ENCODE data around the gene ADORA1. TPM values are rescaled to one million over a fixed set of nuclear protein-coding genes. Genes with fewer than 3 reads are reported as not detected.

The ADORA1 gene
- total RNA-seq, 2 experiments from 2014 or later, result not detected

DNA sequence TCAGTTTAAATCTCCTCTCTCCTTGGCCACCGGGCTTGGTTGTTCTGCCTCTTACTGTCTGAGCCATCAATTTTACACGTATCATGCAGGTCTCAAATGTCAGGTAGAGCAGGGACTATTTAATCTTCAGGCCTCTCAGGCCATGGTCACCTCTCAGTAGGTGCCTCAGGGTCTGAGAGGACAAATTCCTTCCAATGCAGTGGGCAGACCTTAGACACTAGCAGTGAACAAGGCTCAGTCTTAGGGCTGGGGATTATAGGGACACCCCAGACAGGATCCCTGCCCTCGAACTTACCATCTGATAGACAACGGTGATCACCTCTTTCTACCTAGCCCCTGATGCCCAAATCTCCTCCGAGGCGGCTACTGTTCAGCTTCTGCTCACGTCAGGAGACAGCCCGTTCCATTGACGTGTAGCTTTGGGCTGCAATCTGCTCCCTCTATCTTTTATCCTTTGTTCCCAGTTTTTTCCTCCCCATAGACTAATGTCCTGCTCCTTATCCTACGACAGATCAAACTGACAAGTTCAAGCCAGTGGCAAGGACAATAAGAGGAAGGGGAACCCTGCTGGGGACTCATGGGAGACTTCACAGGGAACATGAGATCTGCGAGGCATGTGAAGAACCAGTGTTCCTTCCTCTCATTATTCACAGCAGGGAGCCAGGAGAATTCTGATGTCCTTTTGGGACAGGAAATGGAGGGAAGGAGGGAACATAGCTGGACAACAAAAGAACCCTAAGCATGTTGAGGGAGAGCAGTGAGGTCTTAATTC, 40.3 kb upstream of the ADORA1 start:
- no peak overlapping the region for H3K4me2 ChIP-seq (ENCODE audit: low read length)
- no peaks in the 10 kb centered on the region for H3K9me2 ChIP-seq (ENCODE audit: insufficient read depth, low read length)
- no peaks in the 10 kb centered on the region for H3K79me2 ChIP-seq (ENCODE audit: insufficient read depth, low read depth, low read length)
- CTCF ChIA-PET (ENCODE audit: unreplicated experiment), result no interaction called here
- BruUV-seq (replicated peaks), result no TSS peak
- H3K9me3 ChIP-seq (ENCODE audit: low read length), result no peaks in the 10 kb centered on the region
- H3K4me3 ChIP-seq (ENCODE audit: low read depth, low read length, poor library complexity, severe bottlenecking), result no peak overlapping the region
- H4K20me1 ChIP-seq (ENCODE audit: insufficient read depth, low read length), result no peaks in the 10 kb centered on the region
- H3K4me1 ChIP-seq (ENCODE audit: insufficient read depth, low read length, poor library complexity, severe bottlenecking), result no peaks in the 10 kb centered on the region
- POLR2A ChIA-PET, result no interaction called here
- no peak overlapping the region for H2AFZ ChIP-seq (ENCODE audit: low read length)
- DNase-seq (ENCODE audit: low spot score), result no peak
- H3K36me3 ChIP-seq (ENCODE audit: insufficient read depth, low read length), result no peaks in the 10 kb centered on the region
- no peak for TF ChIP-seq EZH2phosphoT487 (IDR thresholded peaks at IDR 0.05; ENCODE audit: borderline replicate concordance, low read depth, low read length)
- TF ChIP-seq, protein P1, sequence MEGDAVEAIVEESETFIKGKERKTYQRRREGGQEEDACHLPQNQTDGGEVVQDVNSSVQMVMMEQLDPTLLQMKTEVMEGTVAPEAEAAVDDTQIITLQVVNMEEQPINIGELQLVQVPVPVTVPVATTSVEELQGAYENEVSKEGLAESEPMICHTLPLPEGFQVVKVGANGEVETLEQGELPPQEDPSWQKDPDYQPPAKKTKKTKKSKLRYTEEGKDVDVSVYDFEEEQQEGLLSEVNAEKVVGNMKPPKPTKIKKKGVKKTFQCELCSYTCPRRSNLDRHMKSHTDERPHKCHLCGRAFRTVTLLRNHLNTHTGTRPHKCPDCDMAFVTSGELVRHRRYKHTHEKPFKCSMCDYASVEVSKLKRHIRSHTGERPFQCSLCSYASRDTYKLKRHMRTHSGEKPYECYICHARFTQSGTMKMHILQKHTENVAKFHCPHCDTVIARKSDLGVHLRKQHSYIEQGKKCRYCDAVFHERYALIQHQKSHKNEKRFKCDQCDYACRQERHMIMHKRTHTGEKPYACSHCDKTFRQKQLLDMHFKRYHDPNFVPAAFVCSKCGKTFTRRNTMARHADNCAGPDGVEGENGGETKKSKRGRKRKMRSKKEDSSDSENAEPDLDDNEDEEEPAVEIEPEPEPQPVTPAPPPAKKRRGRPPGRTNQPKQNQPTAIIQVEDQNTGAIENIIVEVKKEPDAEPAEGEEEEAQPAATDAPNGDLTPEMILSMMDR (conservative IDR thresholded peaks at IDR 0.05; ENCODE audit: low read length), result no peak
- H3K27ac ChIP-seq (ENCODE audit: low read depth, low read length, poor library complexity, severe bottlenecking), result no peak overlapping the region
- intact Hi-C loops (cut with micrococcal nuclease; ENCODE audit: unreplicated experiment), result no loop called here

DNA sequence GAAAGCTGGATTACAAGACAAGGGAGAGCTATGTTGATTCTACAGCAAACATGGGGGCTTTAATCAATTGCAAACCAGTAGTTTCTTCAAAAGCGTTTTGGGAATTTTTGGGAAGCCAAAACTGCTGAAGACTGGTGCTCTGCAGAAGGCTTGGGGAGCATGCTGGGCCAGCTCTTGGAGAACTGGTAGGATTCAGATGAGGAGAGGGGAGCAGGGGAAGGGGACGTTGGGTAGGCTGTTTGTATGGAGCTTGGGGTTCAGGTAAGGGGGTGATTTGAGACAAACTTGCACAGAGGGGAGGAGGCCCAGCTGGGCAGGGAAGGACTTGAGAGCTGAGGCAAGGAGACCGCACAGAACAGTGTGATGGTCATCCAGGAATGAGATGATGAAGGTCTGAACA, 39.1 kb upstream of the ADORA1 start:
- no TSS peak for BruUV-seq (replicated peaks)
- no peak overlapping the region for H3K27ac ChIP-seq (ENCODE audit: low read depth, low read length, poor library complexity, severe bottlenecking)
- intact Hi-C loops (cut with micrococcal nuclease; ENCODE audit: unreplicated experiment), result no loop called here
- H3K36me3 ChIP-seq (ENCODE audit: insufficient read depth, low read length), result no peaks in the 10 kb centered on the region
- no peak for TF ChIP-seq EZH2phosphoT487 (IDR thresholded peaks at IDR 0.05; ENCODE audit: borderline replicate concordance, low read depth, low read length)
- TF ChIP-seq, protein P1 (conservative IDR thresholded peaks at IDR 0.05; ENCODE audit: low read length), result no peak
- H3K4me3 ChIP-seq (ENCODE audit: low read depth, low read length, poor library complexity, severe bottlenecking), result no peak overlapping the region
- CTCF ChIA-PET (ENCODE audit: unreplicated experiment), result interaction anchor here (0.6 kb wide), 1 partner anchor 127 kb away, joined by 4 read pairs; no protein-coding TSS in a partner anchor
- no peak overlapping the region for H2AFZ ChIP-seq (ENCODE audit: low read length)
- no peak for DNase-seq (ENCODE audit: low spot score)
- H3K9me3 ChIP-seq (ENCODE audit: low read length), result no peaks in the 10 kb centered on the region
- no peaks in the 10 kb centered on the region for H3K9me2 ChIP-seq (ENCODE audit: insufficient read depth, low read length)
- no peak overlapping the region for H3K4me2 ChIP-seq (ENCODE audit: low read length)
- H4K20me1 ChIP-seq (ENCODE audit: insufficient read depth, low read length), result no peaks in the 10 kb centered on the region
- H3K4me1 ChIP-seq (ENCODE audit: insufficient read depth, low read length, poor library complexity, severe bottlenecking), result no peaks in the 10 kb centered on the region
- POLR2A ChIA-PET, result no interaction called here
- H3K79me2 ChIP-seq (ENCODE audit: insufficient read depth, low read depth, low read length), result no peaks in the 10 kb centered on the region

DNA sequence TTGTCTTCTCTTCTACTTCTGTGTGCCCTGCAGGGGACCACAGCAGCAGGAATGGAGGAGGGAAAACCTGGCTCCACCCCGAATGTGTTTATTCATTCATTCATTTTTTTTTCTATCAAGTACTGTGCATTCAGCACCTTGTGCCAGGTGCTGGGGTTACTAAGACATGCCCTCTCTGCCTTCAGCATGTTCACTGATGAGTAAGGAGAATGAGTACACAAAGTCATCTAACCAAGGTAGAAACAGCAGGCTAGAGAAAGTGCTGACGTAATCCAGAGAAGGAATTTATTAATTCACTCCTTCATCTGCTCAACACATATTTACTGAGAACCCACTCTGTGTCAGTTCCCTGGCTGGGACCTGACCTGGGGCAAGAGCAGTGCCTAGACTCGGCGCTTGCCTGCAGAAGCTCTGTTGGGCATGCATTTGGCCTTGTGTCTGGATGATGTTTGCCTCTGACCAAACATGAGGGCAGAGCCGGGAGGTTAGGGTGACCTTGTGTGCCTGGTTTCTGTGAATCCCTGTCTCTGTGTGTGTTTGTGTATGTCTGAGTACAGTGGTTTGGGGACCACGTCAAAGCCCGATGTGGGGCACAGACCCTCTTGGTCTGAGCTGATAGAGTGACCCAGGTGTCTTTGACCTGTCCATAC, 38.4 kb upstream of the ADORA1 start:
- DNase-seq (ENCODE audit: low spot score), result no peak
- H3K36me3 ChIP-seq (ENCODE audit: insufficient read depth, low read length), result no peaks in the 10 kb centered on the region
- no peaks in the 10 kb centered on the region for H3K9me2 ChIP-seq (ENCODE audit: insufficient read depth, low read length)
- no peaks in the 10 kb centered on the region for H3K4me1 ChIP-seq (ENCODE audit: insufficient read depth, low read length, poor library complexity, severe bottlenecking)
- H3K27ac ChIP-seq (ENCODE audit: low read depth, low read length, poor library complexity, severe bottlenecking), result no peak overlapping the region
- POLR2A ChIA-PET, result no interaction called here
- no peak for TF ChIP-seq EZH2phosphoT487 (IDR thresholded peaks at IDR 0.05; ENCODE audit: borderline replicate concordance, low read depth, low read length)
- TF ChIP-seq, protein P1 (conservative IDR thresholded peaks at IDR 0.05; ENCODE audit: low read length), result no peak
- no peak overlapping the region for H3K4me2 ChIP-seq (ENCODE audit: low read length)
- no peaks in the 10 kb centered on the region for H3K9me3 ChIP-seq (ENCODE audit: low read length)
- H2AFZ ChIP-seq (ENCODE audit: low read length), result no peak overlapping the region
- no peak overlapping the region for H3K4me3 ChIP-seq (ENCODE audit: low read depth, low read length, poor library complexity, severe bottlenecking)
- CTCF ChIA-PET (ENCODE audit: unreplicated experiment), result no interaction called here
- no TSS peak for BruUV-seq (replicated peaks)
- no peaks in the 10 kb centered on the region for H3K79me2 ChIP-seq (ENCODE audit: insufficient read depth, low read depth, low read length)
- no peaks in the 10 kb centered on the region for H4K20me1 ChIP-seq (ENCODE audit: insufficient read depth, low read length)
- intact Hi-C loops (cut with micrococcal nuclease; ENCODE audit: unreplicated experiment), result no loop called here
